Subcutaneous adipose tissue (tissue), 4 donors: ENCODE measurements around the gene POR. TPM values are rescaled to one million over a fixed set of nuclear protein-coding genes. Genes with fewer than 3 reads are reported as not detected.

Source experiments
- small RNA-seq: library from RNA; depleted of rRNA; stranded (forward); fragments of <200 nt; gene quantifications from one replicate; pipeline ENCODE3, GENCODE V24; 2016
- total RNA-seq, 4 donors: library from RNA; depleted of rRNA; stranded (reverse); fragments of >200 nt; gene quantifications; one replicate each; pipeline ENCODE4 v1.1.0, GENCODE V29; 2016
- TF ChIP-seq, protein P1 (sequence below): fragments of 450-650 bp; IDR thresholded peaks from one replicate; pipeline ENCODE4 v1.5.1; 2016; ENCODE audit warnings: low read depth, mild to moderate bottlenecking, control low read depth, antibody characterized with exemption, moderate library complexity

Gene POR
- total RNA-seq, 4 donors from 2014 or later = 72.2 to 107 (median 79.5) TPM

GRCh38 chr7:76023002-76023401, 108.0 kb downstream of the POR start:
- TF ChIP-seq, protein P1, sequence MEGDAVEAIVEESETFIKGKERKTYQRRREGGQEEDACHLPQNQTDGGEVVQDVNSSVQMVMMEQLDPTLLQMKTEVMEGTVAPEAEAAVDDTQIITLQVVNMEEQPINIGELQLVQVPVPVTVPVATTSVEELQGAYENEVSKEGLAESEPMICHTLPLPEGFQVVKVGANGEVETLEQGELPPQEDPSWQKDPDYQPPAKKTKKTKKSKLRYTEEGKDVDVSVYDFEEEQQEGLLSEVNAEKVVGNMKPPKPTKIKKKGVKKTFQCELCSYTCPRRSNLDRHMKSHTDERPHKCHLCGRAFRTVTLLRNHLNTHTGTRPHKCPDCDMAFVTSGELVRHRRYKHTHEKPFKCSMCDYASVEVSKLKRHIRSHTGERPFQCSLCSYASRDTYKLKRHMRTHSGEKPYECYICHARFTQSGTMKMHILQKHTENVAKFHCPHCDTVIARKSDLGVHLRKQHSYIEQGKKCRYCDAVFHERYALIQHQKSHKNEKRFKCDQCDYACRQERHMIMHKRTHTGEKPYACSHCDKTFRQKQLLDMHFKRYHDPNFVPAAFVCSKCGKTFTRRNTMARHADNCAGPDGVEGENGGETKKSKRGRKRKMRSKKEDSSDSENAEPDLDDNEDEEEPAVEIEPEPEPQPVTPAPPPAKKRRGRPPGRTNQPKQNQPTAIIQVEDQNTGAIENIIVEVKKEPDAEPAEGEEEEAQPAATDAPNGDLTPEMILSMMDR = no peak

- TF ChIP-seq, protein P1 = no peak
These were observed 117.0 kb downstream of the POR start for GRCh38 chr7:76031964-76032363.

Small RNA genes lying within 50 kb of the gene (small RNA-seq; reads per million reads assigned to genes)
- 21.5 reads per million, percentile 94 among the genes with 10 or more reads in this experiment for gene SNORA14A

Other genes starting within 250 kb of the POR start
- 10 to 100 TPM; 12.6 to 43.3 (median 31.1) TPM for gene HIP1, start 176.2 kb upstream of the POR start, total RNA-seq
- 1 to 10 TPM in 1 of 4 donors, not detected in 3; 1.5 TPM for gene CCL26, start 142.9 kb upstream of the POR start, total RNA-seq
- gene CCL24, start 101.3 kb upstream of the POR start, total RNA-seq = 1 to 10 TPM in 2 of 4 donors, not detected in 2; 2.2 to 9.3 TPM
- 10 to 100 TPM; 20.5 to 36.7 (median 26.2) TPM for gene RHBDD2, start 36.1 kb upstream of the POR start, total RNA-seq
- gene TMEM120A, start 79.4 kb downstream of the POR start, total RNA-seq = 100 to 1,000 TPM in 1 of 4 donors, 10 to 100 TPM in 3; 55.2 to 113 (median 79.0) TPM
- 10 to 100 TPM; 14.8 to 37.1 (median 26.0) TPM for gene STYXL1, start 132.8 kb downstream of the POR start, total RNA-seq
- 10 to 100 TPM; 45.0 to 97.2 (median 63.6) TPM for gene MDH2, start 133.0 kb downstream of the POR start, total RNA-seq